ENCODE data around the gene VPS8. TPM values are rescaled to one million over a fixed set of nuclear protein-coding genes. Genes with fewer than 3 reads are reported as not detected.

Gene VPS8
- total RNA-seq, 2 donors from 2014 or later, result 22.7 to 23.0 TPM

- no peak for DNase-seq (ENCODE audit: low spot score)
- H3K9me3 ChIP-seq, result peaks cover 0 to 4% of the 10 kb centered on the region in 2 donors
- no peak for TF ChIP-seq CTCF (IDR thresholded peaks at IDR 0.05)
- H3K27ac ChIP-seq, result no peak overlapping the region
- no peaks in the 10 kb centered on the region for H3K27me3 ChIP-seq
- H3K4me1 ChIP-seq, result no peaks in the 10 kb centered on the region
- H3K36me3 ChIP-seq, result peaks cover 3% of the 10 kb centered on the region
- no peak overlapping the region for H3K4me3 ChIP-seq
These were observed 219.0 kb downstream of the VPS8 start for GRCh38 chr3:185030951-185031350.

- Histone ChIP-seq H3K27me3 (no peaks in the 10 kb centered on the region), H3K4me3 (no peak overlapping the region), H3K9me3 (peaks cover 0 to 18% of the 10 kb centered on the region in 2 donors), H3K36me3 (no peaks in the 10 kb centered on the region), H3K4me1 (no peaks in the 10 kb centered on the region), H3K27ac (no peak overlapping the region)
- TF ChIP-seq CTCF (IDR thresholded peaks at IDR 0.05), result no peak
- no peak for DNase-seq (ENCODE audit: low spot score)
These were observed 225.8 kb downstream of the VPS8 start for GRCh38 chr3:185037801-185038200.

GRCh38 chr3:185040425-185040824 is 228.5 kb downstream of the VPS8 start:
- H3K36me3 ChIP-seq, result no peaks in the 10 kb centered on the region
- no peak for DNase-seq (ENCODE audit: low spot score)

GRCh38 chr3:185041540-185041939 is 229.6 kb downstream of the VPS8 start:
- TF ChIP-seq CTCF (IDR thresholded peaks at IDR 0.05), result no peak
- H3K36me3 ChIP-seq, result no peaks in the 10 kb centered on the region
- H3K27ac ChIP-seq, result no peak overlapping the region
- DNase-seq (ENCODE audit: low spot score), result no peak
- no peaks in the 10 kb centered on the region for H3K27me3 ChIP-seq
- H3K4me1 ChIP-seq, result peaks cover 0 to 17% of the 10 kb centered on the region in 2 donors
- H3K9me3 ChIP-seq, result peaks cover 0 to 8% of the 10 kb centered on the region in 2 donors
- H3K4me3 ChIP-seq, result no peak overlapping the region

More at GRCh38 chr3:185040425-185040824, 228.5 kb downstream of the VPS8 start:
- Histone ChIP-seq H3K27me3 (no peaks in the 10 kb centered on the region), H3K4me3 (no peak overlapping the region), H3K9me3 (peaks cover 0 to 18% of the 10 kb centered on the region in 2 donors), H3K27ac (no peak overlapping the region), H3K4me1 (peaks cover 0 to 8% of the 10 kb centered on the region in 2 donors)
- TF ChIP-seq CTCF (IDR thresholded peaks at IDR 0.05), result no peak

GRCh38 chr3:185042312-185043050 is 230.5 kb downstream of the VPS8 start:
- H3K36me3 ChIP-seq, result no peaks in the 10 kb centered on the region
- peaks cover 0 to 17% of the 10 kb centered on the region in 2 donors for H3K4me1 ChIP-seq
- no peaks in the 10 kb centered on the region for H3K27me3 ChIP-seq
- H3K9me3 ChIP-seq, result no peaks in the 10 kb centered on the region
- DNase-seq (ENCODE audit: low spot score), result no peak
- no peak for TF ChIP-seq CTCF (IDR thresholded peaks at IDR 0.05)
- no peak overlapping the region for H3K27ac ChIP-seq
- H3K4me3 ChIP-seq, result no peak overlapping the region

- no peaks in the 10 kb centered on the region for H3K27me3 ChIP-seq
- H3K36me3 ChIP-seq, result peaks cover 20% of the 10 kb centered on the region
- H3K9me3 ChIP-seq, result no peaks in the 10 kb centered on the region
- H3K27ac ChIP-seq, result peak overlapping the region; percentile 23 to 66
- DNase-seq (ENCODE audit: low spot score), result no peak
- H3K4me3 ChIP-seq, result no peak overlapping the region
- H3K4me1 ChIP-seq, result peaks cover 0 to 17% of the 10 kb centered on the region in 2 donors
- no peak for TF ChIP-seq CTCF (IDR thresholded peaks at IDR 0.05)
These were observed 234.2 kb downstream of the VPS8 start for GRCh38 chr3:185046164-185046515.

All from right atrium auricular region (tissue), 2 donors.